K562 (cell line): ENCODE measurements around the gene WWOX. TPM values are rescaled to one million over a fixed set of nuclear protein-coding genes. Genes with fewer than 3 reads are reported as not detected.

Experiments used
- ATAC-seq: fragments of 200-7000 bp; cut with Tn5 transposase; 3 replicates; pipeline ENCODE4 v1.9.1; 2020; ENCODE audit warnings: moderate library complexity
- BruUV-seq: library from RNA; stranded (reverse); fragments of 400-500 nt; replicated peaks from 2 replicates; lab custom pipeline; 2021; lab: Mats Ljungman, UMichigan
- CTCF ChIA-PET: fragments of 300-600 bp; formaldehyde crosslinking; extraction: SDS; loops from one replicate; lab custom pipeline; 2021; ENCODE audit warnings: low intra/inter-chr PET ratio; lab: Yijun Ruan, JAX
- POLR2A ChIA-PET: fragments of 300-600, 350-650 bp; sonication (Branson Sonifier 250); formaldehyde crosslinking; extraction: SDS; loops from one replicate; lab custom pipeline; 2021; ENCODE audit warnings: antibody characterized with exemption, inconsistent platforms; lab: Yijun Ruan, JAX
- DNase-seq, 4 experiments: peaks; one replicate each; pipeline versions ENCODE4 v3.0.0 to v3.0.0-alpha.2; 2011 to 2018; ENCODE audit warnings: low spot score in 3 of 4, mixed read lengths in 3 of 4; ENCODE audit errors: extremely low read depth in 1 of 4
- FAIRE-seq: peaks from 2 replicates; lab custom pipeline; 2011; peaks lifted over from hg19 to GRCh38; lab: Jason Lieb, UNC
- H2AFZ ChIP-seq: 2 replicates; pipeline ENCODE4 v1.6.0; 2011; ENCODE audit warnings: low read depth, low read length, control low read depth, inconsistent platforms
- H3K27ac ChIP-seq: fragments of 200-600 bp; 3 replicates; pipeline ENCODE4 v1.8.0; 2011; ENCODE audit warnings: low read depth, mild to moderate bottlenecking, control low read depth, inconsistent platforms, low read length, moderate library complexity, mixed read lengths; ENCODE audit errors: extremely low read depth
- H3K27me3 ChIP-seq, 2 experiments: fragments of 300-600 bp in 1 of 2; 2 replicates in 1 of 2; 3 replicates in 1 of 2; pipeline versions ENCODE4 v1.6.0 to v1.8.0; 2011; ENCODE audit warnings: inconsistent platforms in 2 of 2, low read length in 2 of 2, mild to moderate bottlenecking in 1 of 2, mixed read lengths in 1 of 2, moderate library complexity in 1 of 2; ENCODE audit not compliant: control insufficient read depth in 2 of 2, insufficient read depth in 2 of 2
- H3K36me3 ChIP-seq: fragments of 300-600 bp; 3 replicates; pipeline ENCODE4 v1.8.0; 2011; ENCODE audit warnings: mild to moderate bottlenecking, low read length, inconsistent platforms; ENCODE audit not compliant: control insufficient read depth, insufficient read depth
- H3K4me1 ChIP-seq, 2 experiments: fragments of 200-600 bp in 1 of 2; replicated peaks in 1 of 2; 2 replicates in 1 of 2; 3 replicates in 1 of 2; pipeline versions ENCODE4 v1.5.1 to v1.8.0; 2011; ENCODE audit warnings: inconsistent platforms in 2 of 2, low read length in 2 of 2, mild to moderate bottlenecking in 1 of 2, mixed read lengths in 1 of 2, moderate library complexity in 1 of 2; ENCODE audit not compliant: control insufficient read depth in 2 of 2, insufficient read depth in 2 of 2
- H3K4me2 ChIP-seq: 2 replicates; pipeline ENCODE4 v1.6.1; 2011; ENCODE audit warnings: low read length, control low read depth, inconsistent platforms, mixed read lengths; ENCODE audit not compliant: insufficient read depth
- H3K4me3 ChIP-seq: fragments of 200-600 bp; sonication (generic), shearing (Covaris generic); 2 replicates; pipeline ENCODE4 v1.5.1; 2016; ENCODE audit warnings: control low read depth, inconsistent platforms
- H3K79me2 ChIP-seq: fragments of 200-600 bp; 3 replicates; pipeline ENCODE4 v1.8.0; 2011; ENCODE audit warnings: low read length, inconsistent platforms; ENCODE audit not compliant: control insufficient read depth, insufficient read depth
- H3K9ac ChIP-seq, 2 experiments: 2 replicates each; pipeline versions ENCODE4 v1.6.0 to v1.6.1; 2011; ENCODE audit warnings: low read depth in 2 of 2, low read length in 2 of 2, control low read depth in 1 of 2, inconsistent platforms in 1 of 2, mild to moderate bottlenecking in 1 of 2, mixed read lengths in 1 of 2; ENCODE audit not compliant: insufficient read depth in 1 of 2
- H3K9me1 ChIP-seq: one replicate; pipeline ENCODE4 v1.6.0; 2011; ENCODE audit warnings: inconsistent platforms, mild to moderate bottlenecking, low read length, moderate library complexity; ENCODE audit not compliant: control insufficient read depth, insufficient read depth
- H3K9me3 ChIP-seq: replicated peaks from 2 replicates; pipeline ENCODE4 v1.5.1; 2011; ENCODE audit warnings: low read depth, low read length, inconsistent platforms; ENCODE audit not compliant: control insufficient read depth, insufficient read depth
- H4K20me1 ChIP-seq: replicated peaks from 2 replicates; pipeline ENCODE4 v1.6.1; 2011; ENCODE audit warnings: low read length, inconsistent platforms, mixed read lengths; ENCODE audit not compliant: control insufficient read depth, insufficient read depth
- CTCFL ChIP-seq: IDR thresholded peaks from 2 replicates; pipeline ENCODE4 v1.6.1; 2011; ENCODE audit warnings: borderline replicate concordance, low read depth, mild to moderate bottlenecking, moderate library complexity, low read length; ENCODE audit not compliant: insufficient read depth, poor library complexity, severe bottlenecking
- GTF2A2 ChIP-seq: IDR thresholded peaks from 2 replicates; pipeline ENCODE4 v1.6.1; 2016; ENCODE audit warnings: mild to moderate bottlenecking, missing genetic modification characterization, missing compliant biosample characterization
- PRPF4 ChIP-seq: fragments of 200-400 bp; formaldehyde crosslinking; IDR thresholded peaks from one replicate; pipeline ENCODE4 v1.6.1; 2017; ENCODE audit warnings: low read length, low read depth, mild to moderate bottlenecking; ENCODE audit not compliant: insufficient read depth, poor library complexity, severe bottlenecking
- PTBP1 ChIP-seq: fragments of 200-400 bp; formaldehyde crosslinking; IDR thresholded peaks from 2 replicates; pipeline ENCODE4 v1.6.1; 2017; ENCODE audit warnings: low read depth, low read length
- RAD21 ChIP-seq, 2 experiments: fragments of 250-450 bp in 1 of 2; fragments of 450-650 bp in 1 of 2; sonication (Bioruptor Pico) in 1 of 2; formaldehyde crosslinking in 1 of 2; IDR thresholded peaks in 1 of 2; conservative IDR thresholded peaks in 1 of 2; 2 replicates each; pipeline versions ENCODE4 v1.4.0 to v1.8.0; 2020 to 2022; ENCODE audit warnings: mild to moderate bottlenecking in 2 of 2, moderate library complexity in 1 of 2
- SMC3 ChIP-seq: conservative IDR thresholded peaks from 2 replicates; pipeline ENCODE4 v1.6.1; 2011; ENCODE audit warnings: low read depth, low read length, improper control_type of control experiment; ENCODE audit not compliant: insufficient read depth
- XRCC3 ChIP-seq: fragments of 450-650 bp; IDR thresholded peaks from 2 replicates; pipeline ENCODE4 v1.6.1; 2017; ENCODE audit warnings: mild to moderate bottlenecking, moderate library complexity
- ZNF592 ChIP-seq: fragments of 450-650 bp; IDR thresholded peaks from 2 replicates; pipeline ENCODE4 v1.6.1; 2017; ENCODE audit warnings: antibody characterized with exemption, mild to moderate bottlenecking
- WGBS: fragments of 100-300 bp; shearing (Covaris generic); methylation state at CpG from one replicate; pipeline ENCODE4 v1.1.6; 2016; ENCODE audit warnings: low coverage, mixed read lengths; ENCODE audit not compliant: insufficient coverage; ENCODE audit errors: missing lambda C conversion rate; 5-methylcytosine and 5-hydroxymethylcytosine counted together
- in situ Hi-C: fragments of 300-500 bp; cut with MboI; formaldehyde crosslinking; loops from 4 replicates; pipeline ENCODE4 v1.15.0; 2018; ENCODE audit warnings: inconsistent platforms, mixed read lengths
- intact Hi-C: fragments of 100-400 bp; cut with micrococcal nuclease; formaldehyde crosslinking; loops from 2 replicates; pipeline ENCODE4 v1.14.2; 2022
- polyA plus RNA-seq, 8 experiments: library from polyadenylated mRNA; depleted of rRNA in 4 of 8; stranded (reverse) in 5 of 8; unstranded in 3 of 8; fragments of >200 nt; fragmentation: Nextera tagmentation in 2 of 8; fragmentation: Illumina TruSeq in 1 of 8; extraction: Ambion mirVana in 2 of 8; extraction: Trizol in 1 of 8; gene quantifications; 2 replicates each; pipeline versions ENCODE4 v1.2.1 to v1.2.3, GENCODE V29; 2011 to 2014; ENCODE audit warnings: inconsistent platforms in 1 of 8, missing spikeins in 1 of 8
- total RNA-seq, 7 experiments: library from RNA; depleted of rRNA in 6 of 7; stranded (reverse); fragments of >200 nt in 6 of 7; fragmentation: Illumina TruSeq in 2 of 7; extraction: Trizol in 2 of 7; gene quantifications; 2 replicates each; pipeline versions ENCODE4 v1.2.1 to v1.2.3, GENCODE V29; 2011 to 2021; ENCODE audit warnings: low replicate concordance in 1 of 7

The WWOX gene
- total and polyA plus RNA-seq, 9 of the 15 experiments (the other 6 are each of a cell fraction or from before 2014, with no cell fraction given): 1.6 to 22.7 (median 8.1) TPM

GRCh38 chr16:79045191-79045590 is 945.7 kb downstream of the WWOX start:
- DNase-seq (no peak), ATAC-seq (no peak), FAIRE-seq (no peak)
- 0% methylated on average over 2 of the region's 2 CpGs for WGBS
- H2AFZ ChIP-seq: no peak overlapping the region
- TF ChIP-seq PRPF4: no peak
- no peak overlapping the region for H3K4me2 ChIP-seq
- peaks cover 3 to 12% of the 10 kb centered on the region in 2 experiments; a peak in 2 of 5 replicates for H3K27me3 ChIP-seq
- H3K27ac ChIP-seq: no peak overlapping the region
- in situ Hi-C loops: no loop called here
- no peaks in the 10 kb centered on the region for H3K9me3 ChIP-seq
- H3K36me3 ChIP-seq: no peaks in the 10 kb centered on the region
- BruUV-seq: no TSS peak
- intact Hi-C loops: no loop called here
- ChIA-PET CTCF (no interaction called here), POLR2A (interaction anchor here (0.6 to 1.4 kb wide), 2 partner anchors 9 to 513 kb away, joined by 3 to 4 read pairs; no protein-coding TSS in a partner anchor)
- no peaks in the 10 kb centered on the region for H3K79me2 ChIP-seq
- no peaks in the 10 kb centered on the region for H3K9me1 ChIP-seq
- H3K9ac ChIP-seq: no peak overlapping the region
- no peak overlapping the region for H3K4me3 ChIP-seq
- no peaks in the 10 kb centered on the region for H3K4me1 ChIP-seq
- H4K20me1 ChIP-seq: no peaks in the 10 kb centered on the region

- Histone ChIP-seq H3K4me1 (no peaks in the 10 kb centered on the region), H2AFZ (no peak overlapping the region), H3K27me3 (peaks cover 0 to 4% of the 10 kb centered on the region in 2 experiments; a peak in 1 of 5 replicates), H3K9me3 (no peaks in the 10 kb centered on the region), H4K20me1 (no peaks in the 10 kb centered on the region), H3K9ac (no peak overlapping the region), H3K79me2 (no peaks in the 10 kb centered on the region), H3K36me3 (no peaks in the 10 kb centered on the region), H3K27ac (no peak overlapping the region), H3K4me3 (no peak overlapping the region), H3K9me1 (no peaks in the 10 kb centered on the region), H3K4me2 (no peak overlapping the region)
- in situ Hi-C loops (no loop called here), intact Hi-C loops (no loop called here)
- no TSS peak for BruUV-seq
- ChIA-PET POLR2A (interaction anchor here (0.7 kb wide), 1 partner anchor 25 kb away, joined by 3 read pairs; no protein-coding TSS in a partner anchor), CTCF (no interaction called here)
- WGBS: 2% methylated on average over 3 of the region's 3 CpGs
- peak; percentile 76 for FAIRE-seq
- peak; percentile 20 to 30 (median 28) for DNase-seq
- ATAC-seq: peak; percentile 76
- no peak for TF ChIP-seq PTBP1
- peak; percentile 16 for TF ChIP-seq CTCFL
- no peak for TF ChIP-seq ZNF592
- peak in 1 of 2 experiments; percentile 30; a peak in 1 of 4 replicates for TF ChIP-seq RAD21 (CRISPR knock-in tag; conservative IDR thresholded peaks at IDR 0.05 in 1 of 2, IDR thresholded peaks at IDR 0.05 in 1 of 2)
- TF ChIP-seq XRCC3: no peak
- TF ChIP-seq GTF2A2 (tag): no peak
- TF ChIP-seq SMC3: 0 out of 2 replicates have a peak, but pooled peaks have one; percentile 22
Observed at GRCh38 chr16:79047337-79047736, 947.9 kb downstream of the WWOX start.
